ENCODE measurements around the gene CEMIP2. TPM values are rescaled to one million over a fixed set of nuclear protein-coding genes. Genes with fewer than 3 reads are reported as not detected.

Gene CEMIP2
- total and polyA plus RNA-seq, 2 of the 13 experiments (the other 11 are each of a cell fraction or from before 2014, with no cell fraction given) = 94.3 to 128 TPM

DNA sequence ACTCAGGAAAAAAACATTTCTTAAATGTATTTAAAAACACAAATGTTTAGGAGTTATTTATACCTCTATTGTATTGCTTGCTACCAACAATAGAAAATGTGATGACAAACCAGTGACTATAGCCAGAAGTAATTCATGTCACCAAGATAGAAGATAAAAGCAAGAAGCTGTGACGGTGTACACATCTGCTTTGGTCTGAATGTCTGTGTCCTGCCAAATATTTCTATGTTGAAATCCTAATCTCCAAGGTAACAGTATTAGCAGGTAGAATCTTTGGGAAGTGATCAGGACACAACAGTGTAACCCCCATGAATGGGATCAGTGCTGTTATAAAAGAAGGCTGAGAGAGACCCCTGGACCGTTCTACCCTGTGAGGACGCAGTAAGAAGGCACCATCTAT lies 74.7 kb downstream of the CEMIP2 start (continued):
- TF ChIP-seq, protein P1, sequence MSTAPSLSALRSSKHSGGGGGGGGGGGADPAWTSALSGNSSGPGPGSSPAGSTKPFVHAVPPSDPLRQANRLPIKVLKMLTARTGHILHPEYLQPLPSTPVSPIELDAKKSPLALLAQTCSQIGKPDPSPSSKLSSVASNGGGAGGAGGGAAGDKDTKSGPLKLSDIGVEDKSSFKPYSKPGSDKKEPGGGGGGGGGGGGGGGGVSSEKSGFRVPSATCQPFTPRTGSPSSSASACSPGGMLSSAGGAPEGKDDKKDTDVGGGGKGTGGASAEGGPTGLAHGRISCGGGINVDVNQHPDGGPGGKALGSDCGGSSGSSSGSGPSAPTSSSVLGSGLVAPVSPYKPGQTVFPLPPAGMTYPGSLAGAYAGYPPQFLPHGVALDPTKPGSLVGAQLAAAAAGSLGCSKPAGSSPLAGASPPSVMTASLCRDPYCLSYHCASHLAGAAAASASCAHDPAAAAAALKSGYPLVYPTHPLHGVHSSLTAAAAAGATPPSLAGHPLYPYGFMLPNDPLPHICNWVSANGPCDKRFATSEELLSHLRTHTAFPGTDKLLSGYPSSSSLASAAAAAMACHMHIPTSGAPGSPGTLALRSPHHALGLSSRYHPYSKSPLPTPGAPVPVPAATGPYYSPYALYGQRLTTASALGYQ (CRISPR knock-in tag; IDR thresholded peaks at IDR 0.05) = no peak
- TF ChIP-seq SP1 (IDR thresholded peaks at IDR 0.05) (no peak), SP1 (CRISPR knock-in tag; IDR thresholded peaks at IDR 0.05) (no peak)

DNA sequence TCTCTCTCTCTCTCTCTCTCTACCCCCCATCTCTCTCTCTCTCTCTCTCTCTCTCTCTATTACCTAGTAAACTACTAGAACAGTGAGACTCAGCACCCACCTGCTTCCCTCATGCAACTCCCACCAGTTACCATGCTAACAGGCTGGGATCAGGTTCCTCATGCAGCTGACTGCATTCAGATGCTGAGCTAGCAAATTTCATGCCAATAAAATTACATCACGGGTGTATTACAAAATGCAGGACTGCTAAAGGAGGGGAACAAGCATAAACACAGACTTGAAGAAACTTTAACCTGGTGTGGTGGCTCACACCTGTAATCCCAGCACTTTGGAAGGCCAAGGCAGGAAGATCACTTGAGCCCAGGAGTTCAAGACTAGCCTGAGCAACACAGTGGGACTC lies 76.0 kb downstream of the CEMIP2 start:
- peaks cover 7% of the 10 kb centered on the region; the same call in 1 of the 2 replicates for H3K4me1 ChIP-seq (ENCODE audit: insufficient read depth, low read length)
- FAIRE-seq (no peak), DNase-seq (ENCODE audit: low spot score) (no peak), ATAC-seq (no peak)
- ChIA-PET POLR2A (no interaction called here), CTCF (ENCODE audit: low intra/inter-chr PET ratio, low total read pairs) (no interaction called here)
- H3K36me3 ChIP-seq (replicated peaks in 1 of 2; ENCODE audit: control insufficient read depth in 1 of 2, insufficient read depth in 2 of 2, low read length in 2 of 2) = peaks cover 13 to 57% of the 10 kb centered on the region in 2 experiments
- no peaks in the 10 kb centered on the region for H3K27me3 ChIP-seq (ENCODE audit: control insufficient read depth in 1 of 2, insufficient read depth in 2 of 2, low read length in 2 of 2)
- no peak overlapping the region for H3K9ac ChIP-seq (ENCODE audit: insufficient read depth, low read depth, low read length)
- no peak overlapping the region for H2AFZ ChIP-seq (ENCODE audit: low read length)
- H3K4me3 ChIP-seq (replicated peaks in 1 of 3; ENCODE audit: insufficient read depth in 1 of 3, low read depth in 2 of 3, low read length in 3 of 3) = no peak overlapping the region
- no peaks in the 10 kb centered on the region for H3K9me3 ChIP-seq (ENCODE audit: low read length)
- BruUV-seq (replicated peaks) = no TSS peak
- H4K20me1 ChIP-seq (ENCODE audit: insufficient read depth, low read length) = no peaks in the 10 kb centered on the region; the same call in 1 of the 2 replicates
- 90% methylated on average over 1 of the region's 1 CpG for WGBS (ENCODE audit: low lambda C conversion rate)
- in situ Hi-C loops (cut with HindIII; ENCODE audit: extremely low pct_ligation_motif_present, low pct_unique_long_range_greater_than_20kb) = no loop called here
- TF ChIP-seq ZNF660 (CRISPR knock-in tag; IDR thresholded peaks at IDR 0.05; ENCODE audit: borderline replicate concordance, low read depth) (no peak), HDAC2 (CRISPR knock-in tag; IDR thresholded peaks at IDR 0.05) (no peak), MAFF (IDR thresholded peaks at IDR 0.05; ENCODE audit: low read depth, low read length) (peak; percentile 72), YY1 (IDR thresholded peaks at IDR 0.05; ENCODE audit: insufficient read depth, insufficient replicate concordance, low read depth, low read length) (no peak), MAFK (conservative IDR thresholded peaks at IDR 0.05 in 1 of 2, IDR thresholded peaks at IDR 0.05 in 1 of 2; ENCODE audit: low read length in 2 of 2) (peak; percentile 70 to 80)
- no peak overlapping the region for H3K4me2 ChIP-seq (ENCODE audit: low read depth, low read length)
- H3K27ac ChIP-seq (ENCODE audit: extremely low read length, insufficient read depth, low read length) = no peak overlapping the region
- no peaks in the 10 kb centered on the region for H3K79me2 ChIP-seq (ENCODE audit: insufficient read depth, low read length)
- intact Hi-C loops (cut with micrococcal nuclease; ENCODE audit: unreplicated experiment) = no loop called here
